ENCODE measurements around the gene TMEM97.

TMEM97 gene

GRCh38 chr17:28319598-28319935 is 567 bp downstream of the TMEM97 start:
- Histone ChIP-seq H3K4me3 (replicated peaks; ENCODE audit: insufficient read depth, low read length) (peak overlapping the region; percentile 89), H3K27me3 (ENCODE audit: insufficient read depth, poor library complexity, severe bottlenecking) (no peaks in the 10 kb centered on the region), H3K27ac (replicated peaks) (peak overlapping the region; percentile 83)
- no peak for DNase-seq (ENCODE audit: low read depth in 1 of 2, low spot score in 1 of 2)
- no peak for TF ChIP-seq CTCF (IDR thresholded peaks at IDR 0.05; ENCODE audit: insufficient read depth, low read length)

GRCh38 chr17:28320215-28321061 is 1.4 kb downstream of the TMEM97 start:
- no peaks in the 10 kb centered on the region for H3K27me3 ChIP-seq (ENCODE audit: insufficient read depth, poor library complexity, severe bottlenecking)
- H3K4me3 ChIP-seq (replicated peaks; ENCODE audit: insufficient read depth, low read length): peak overlapping the region; percentile 89
- no peak for DNase-seq (ENCODE audit: low read depth in 1 of 2, low spot score in 1 of 2)
- no peak overlapping the region; the same call in 1 of the 2 replicates for H3K27ac ChIP-seq (replicated peaks)
- no peak for TF ChIP-seq REST (IDR thresholded peaks at IDR 0.05; ENCODE audit: insufficient replicate concordance, low read depth)
- no peak for TF ChIP-seq POLR2AphosphoS5 (IDR thresholded peaks at IDR 0.05; ENCODE audit: low read depth)
- TF ChIP-seq CTCF (IDR thresholded peaks at IDR 0.05; ENCODE audit: insufficient read depth, low read length): no peak
- no peak for TF ChIP-seq SPI1 (IDR thresholded peaks at IDR 0.05; ENCODE audit: borderline replicate concordance, low read depth)
- no peak for TF ChIP-seq GABPA (IDR thresholded peaks at IDR 0.05; ENCODE audit: low read depth)

GRCh38 chr17:28324267-28324745 is 5.3 kb downstream of the TMEM97 start:
- Histone ChIP-seq H3K4me3 (replicated peaks; ENCODE audit: insufficient read depth, low read length) (no peak overlapping the region), H3K27me3 (ENCODE audit: insufficient read depth, poor library complexity, severe bottlenecking) (no peaks in the 10 kb centered on the region), H3K27ac (replicated peaks) (peak overlapping the region; percentile 22; the same call in 1 of the 2 replicates)
- no peak for DNase-seq (ENCODE audit: low read depth in 1 of 2, low spot score in 1 of 2)
- no peak for TF ChIP-seq CTCF (IDR thresholded peaks at IDR 0.05; ENCODE audit: insufficient read depth, low read length)
- TF ChIP-seq REST (IDR thresholded peaks at IDR 0.05; ENCODE audit: insufficient replicate concordance, low read depth): no peak
- no peak for TF ChIP-seq GABPA (IDR thresholded peaks at IDR 0.05; ENCODE audit: low read depth)
- TF ChIP-seq SPI1 (IDR thresholded peaks at IDR 0.05; ENCODE audit: borderline replicate concordance, low read depth): no peak
- TF ChIP-seq POLR2AphosphoS5 (IDR thresholded peaks at IDR 0.05; ENCODE audit: low read depth): no peak

Data from HL-60 (cell line).